ENCODE data around the gene EIF4G3. TPM values are rescaled to one million over a fixed set of nuclear protein-coding genes. Genes with fewer than 3 reads are reported as not detected.

The EIF4G3 gene
- total RNA-seq, 2 donors from 2014 or later = 20.8 to 48.8 TPM

GRCh38 chr1:20846461-20847374 lies 330.0 kb downstream of the EIF4G3 start:
- Histone ChIP-seq H3K9me3 (no peaks in the 10 kb centered on the region), H3K36me3 (replicated peaks in 1 of 2; ENCODE audit: insufficient read depth in 1 of 2, low read depth in 2 of 2) (peaks cover 0 to 2% of the 10 kb centered on the region in 2 donors), H3K27ac (no peak overlapping the region), H3K27me3 (no peaks in the 10 kb centered on the region), H3K4me1 (no peaks in the 10 kb centered on the region), H3K4me3 (no peak overlapping the region)
- ATAC-seq (no peak), DNase-seq (no peak)
- WGBS, 2 donors = 88 to 94% methylated on average over 6 of the region's 6 CpGs
- no peak for TF ChIP-seq POLR2A (IDR thresholded peaks at IDR 0.05)
- TF ChIP-seq, protein P1, sequence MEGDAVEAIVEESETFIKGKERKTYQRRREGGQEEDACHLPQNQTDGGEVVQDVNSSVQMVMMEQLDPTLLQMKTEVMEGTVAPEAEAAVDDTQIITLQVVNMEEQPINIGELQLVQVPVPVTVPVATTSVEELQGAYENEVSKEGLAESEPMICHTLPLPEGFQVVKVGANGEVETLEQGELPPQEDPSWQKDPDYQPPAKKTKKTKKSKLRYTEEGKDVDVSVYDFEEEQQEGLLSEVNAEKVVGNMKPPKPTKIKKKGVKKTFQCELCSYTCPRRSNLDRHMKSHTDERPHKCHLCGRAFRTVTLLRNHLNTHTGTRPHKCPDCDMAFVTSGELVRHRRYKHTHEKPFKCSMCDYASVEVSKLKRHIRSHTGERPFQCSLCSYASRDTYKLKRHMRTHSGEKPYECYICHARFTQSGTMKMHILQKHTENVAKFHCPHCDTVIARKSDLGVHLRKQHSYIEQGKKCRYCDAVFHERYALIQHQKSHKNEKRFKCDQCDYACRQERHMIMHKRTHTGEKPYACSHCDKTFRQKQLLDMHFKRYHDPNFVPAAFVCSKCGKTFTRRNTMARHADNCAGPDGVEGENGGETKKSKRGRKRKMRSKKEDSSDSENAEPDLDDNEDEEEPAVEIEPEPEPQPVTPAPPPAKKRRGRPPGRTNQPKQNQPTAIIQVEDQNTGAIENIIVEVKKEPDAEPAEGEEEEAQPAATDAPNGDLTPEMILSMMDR (IDR thresholded peaks at IDR 0.05) = no peak
- intact Hi-C loops (cut with DNase I) = no loop called here

DNA sequence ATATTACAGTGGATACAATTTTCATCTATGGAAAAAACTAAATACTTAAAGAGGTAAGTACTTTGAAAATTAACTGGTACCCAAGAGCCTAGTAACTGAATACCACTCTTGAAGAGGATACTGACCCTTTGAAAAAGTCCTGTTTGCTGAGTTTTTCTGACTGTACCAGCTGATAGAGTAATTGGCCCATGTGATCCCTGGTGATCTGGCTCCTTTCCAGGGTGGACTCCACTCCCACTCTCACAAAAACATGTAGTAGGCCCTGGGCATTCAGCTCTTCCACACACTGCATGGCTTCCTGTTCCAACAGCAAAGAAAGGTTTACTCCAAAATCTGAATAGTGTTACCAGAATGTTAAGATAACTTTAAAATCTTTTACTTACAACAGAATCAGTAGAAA lies 336.0 kb downstream of the EIF4G3 start:
- Histone ChIP-seq H3K4me3 (no peak overlapping the region), H3K36me3 (replicated peaks in 1 of 2; ENCODE audit: insufficient read depth in 1 of 2, low read depth in 2 of 2) (no peaks in the 10 kb centered on the region), H3K27ac (no peak overlapping the region), H3K4me1 (no peaks in the 10 kb centered on the region), H3K27me3 (no peaks in the 10 kb centered on the region), H3K9me3 (no peaks in the 10 kb centered on the region)
- TF ChIP-seq POLR2A (IDR thresholded peaks at IDR 0.05) = no peak
- TF ChIP-seq, protein P1 (IDR thresholded peaks at IDR 0.05) = no peak
- intact Hi-C loops (cut with DNase I) = no loop called here
- DNase-seq = no peak
- no peak for ATAC-seq

DNA sequence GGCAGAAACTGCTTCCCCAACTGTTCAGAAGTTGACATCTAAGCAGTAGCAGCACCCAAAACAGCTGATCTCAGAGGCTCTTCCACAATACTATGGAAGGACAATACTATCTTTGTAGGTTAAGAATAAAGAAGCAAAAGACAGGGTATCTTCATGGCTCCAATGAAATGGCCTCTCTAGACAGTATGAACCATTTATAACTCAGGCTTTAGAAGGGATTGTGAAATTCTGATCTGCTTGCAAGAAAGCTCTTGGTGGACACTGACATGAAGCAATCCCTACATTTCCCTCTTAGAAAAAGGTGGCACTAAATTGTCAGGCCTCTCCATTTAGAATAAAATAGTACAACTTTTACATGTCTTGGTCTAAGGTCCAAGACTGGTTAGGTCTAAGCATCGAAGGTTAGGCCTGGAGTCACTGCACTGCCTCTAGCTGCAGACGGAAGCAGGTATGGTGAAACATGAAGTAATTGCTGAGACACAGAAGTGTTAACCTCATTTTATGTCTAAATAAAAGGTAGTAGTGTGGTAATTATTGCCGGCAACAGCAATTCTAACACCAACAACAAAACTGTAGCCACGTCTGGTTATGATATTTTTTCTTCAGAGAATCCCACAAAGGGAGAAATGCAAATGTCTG lies 339.0 kb downstream of the EIF4G3 start:
- 78 to 96% methylated on average over 4 of the region's 4 CpGs for WGBS, 2 donors
- ATAC-seq = no peak

GRCh38 chr1:20836230-20836629 lies 340.5 kb downstream of the EIF4G3 start:
- intact Hi-C loops (cut with DNase I) = no loop called here
- Histone ChIP-seq H3K36me3 (replicated peaks in 1 of 2; ENCODE audit: insufficient read depth in 1 of 2, low read depth in 2 of 2) (no peaks in the 10 kb centered on the region), H3K4me1 (no peaks in the 10 kb centered on the region), H3K4me3 (no peak overlapping the region), H3K27ac (no peak overlapping the region), H3K27me3 (no peaks in the 10 kb centered on the region), H3K9me3 (no peaks in the 10 kb centered on the region)
- no peak for ATAC-seq
- TF ChIP-seq, protein P1 (IDR thresholded peaks at IDR 0.05) = no peak
- TF ChIP-seq POLR2A (IDR thresholded peaks at IDR 0.05) = no peak
- 97 to 98% methylated on average over 4 of the region's 4 CpGs for WGBS, 2 donors
- DNase-seq = no peak

More for the DNA sequence above, 339.0 kb downstream of the EIF4G3 start:
- H3K27me3 ChIP-seq = no peaks in the 10 kb centered on the region
- intact Hi-C loops (cut with DNase I) = no loop called here
- no peak overlapping the region for H3K27ac ChIP-seq
- DNase-seq = no peak
- no peak for TF ChIP-seq POLR2A (IDR thresholded peaks at IDR 0.05)
- TF ChIP-seq, protein P1 (IDR thresholded peaks at IDR 0.05) = no peak
- H3K36me3 ChIP-seq (replicated peaks in 1 of 2; ENCODE audit: insufficient read depth in 1 of 2, low read depth in 2 of 2) = no peaks in the 10 kb centered on the region
- H3K4me1 ChIP-seq = no peaks in the 10 kb centered on the region
- no peak overlapping the region for H3K4me3 ChIP-seq
- H3K9me3 ChIP-seq = no peaks in the 10 kb centered on the region
